ENCODE measurements around the gene TMA7B.

TMA7B gene

DNA sequence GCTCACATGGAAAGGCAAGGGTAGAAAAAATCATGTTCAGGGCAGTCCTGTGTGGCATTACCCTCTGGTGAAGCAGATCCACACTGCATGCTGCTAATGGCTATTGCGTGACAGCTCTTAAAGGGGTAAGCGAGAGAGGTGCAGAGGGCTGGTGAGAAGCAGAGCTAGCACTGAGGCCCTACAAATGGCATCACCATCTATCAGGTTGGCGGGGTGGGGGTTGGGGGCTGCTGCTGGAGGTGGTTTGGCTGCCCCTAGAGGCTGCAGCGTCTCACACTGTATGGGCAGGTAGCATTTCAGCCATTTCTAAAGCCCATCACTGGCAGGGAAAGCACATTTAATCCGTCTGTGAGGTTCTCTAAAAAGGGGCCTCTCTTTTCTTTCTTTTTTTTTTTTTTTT, 16.9 kb upstream of the TMA7B start:
- DNase-seq (ENCODE audit: low spot score), result no peak
- no peak for TF ChIP-seq CTCF (IDR thresholded peaks at IDR 0.05; ENCODE audit: borderline replicate concordance, control extremely low read depth, extremely low read depth, insufficient read depth, missing control alignments)
- in situ Hi-C loops (cut with MboI; ENCODE audit: low sequenced_read_pairs, unreplicated experiment), result loop anchor here (10.0 kb wide), 1 partner anchor 409 kb away; the partner anchor contains the start of gene RPS19BP1

- in situ Hi-C loops (cut with MboI; ENCODE audit: low sequenced_read_pairs, unreplicated experiment), result loop anchor here (10.0 kb wide), 1 partner anchor 409 kb away; the partner anchor contains the start of gene RPS19BP1
- no peak for DNase-seq (ENCODE audit: low spot score)
- no peak for TF ChIP-seq CTCF (IDR thresholded peaks at IDR 0.05; ENCODE audit: borderline replicate concordance, control extremely low read depth, extremely low read depth, insufficient read depth, missing control alignments)
These were observed 16.0 kb upstream of the TMA7B start for GRCh38 chr22:39943953-39944872.

DNA sequence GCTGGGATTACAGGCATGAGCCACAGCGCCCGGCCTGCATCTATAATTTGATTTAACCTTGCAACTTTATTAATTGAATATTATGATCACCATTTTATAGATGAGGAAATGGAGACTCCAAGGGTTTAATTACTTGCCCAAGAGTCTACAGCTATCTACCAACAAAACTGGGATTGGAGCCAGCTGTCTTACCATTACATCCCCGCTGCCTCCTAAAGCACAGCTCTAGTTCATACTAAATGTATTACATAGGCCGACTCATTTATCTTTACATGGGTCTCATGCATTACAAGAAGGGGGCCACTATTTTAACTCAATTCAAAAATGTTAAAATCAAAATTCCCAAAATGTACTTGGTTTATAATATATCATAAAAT, 14.1 kb upstream of the TMA7B start:
- in situ Hi-C loops (cut with MboI; ENCODE audit: low sequenced_read_pairs, unreplicated experiment), result loop anchor here (10.0 kb wide), 1 partner anchor 411 kb away; the partner anchor contains the start of gene RPS19BP1
- no peak for TF ChIP-seq CTCF (IDR thresholded peaks at IDR 0.05; ENCODE audit: borderline replicate concordance, control extremely low read depth, extremely low read depth, insufficient read depth, missing control alignments)

GRCh38 chr22:39946503-39947219, 13.5 kb upstream of the TMA7B start:
- DNase-seq (ENCODE audit: low spot score), result no peak

More for the DNA sequence above, 14.1 kb upstream of the TMA7B start:
- DNase-seq (ENCODE audit: low spot score), result no peak

DNA sequence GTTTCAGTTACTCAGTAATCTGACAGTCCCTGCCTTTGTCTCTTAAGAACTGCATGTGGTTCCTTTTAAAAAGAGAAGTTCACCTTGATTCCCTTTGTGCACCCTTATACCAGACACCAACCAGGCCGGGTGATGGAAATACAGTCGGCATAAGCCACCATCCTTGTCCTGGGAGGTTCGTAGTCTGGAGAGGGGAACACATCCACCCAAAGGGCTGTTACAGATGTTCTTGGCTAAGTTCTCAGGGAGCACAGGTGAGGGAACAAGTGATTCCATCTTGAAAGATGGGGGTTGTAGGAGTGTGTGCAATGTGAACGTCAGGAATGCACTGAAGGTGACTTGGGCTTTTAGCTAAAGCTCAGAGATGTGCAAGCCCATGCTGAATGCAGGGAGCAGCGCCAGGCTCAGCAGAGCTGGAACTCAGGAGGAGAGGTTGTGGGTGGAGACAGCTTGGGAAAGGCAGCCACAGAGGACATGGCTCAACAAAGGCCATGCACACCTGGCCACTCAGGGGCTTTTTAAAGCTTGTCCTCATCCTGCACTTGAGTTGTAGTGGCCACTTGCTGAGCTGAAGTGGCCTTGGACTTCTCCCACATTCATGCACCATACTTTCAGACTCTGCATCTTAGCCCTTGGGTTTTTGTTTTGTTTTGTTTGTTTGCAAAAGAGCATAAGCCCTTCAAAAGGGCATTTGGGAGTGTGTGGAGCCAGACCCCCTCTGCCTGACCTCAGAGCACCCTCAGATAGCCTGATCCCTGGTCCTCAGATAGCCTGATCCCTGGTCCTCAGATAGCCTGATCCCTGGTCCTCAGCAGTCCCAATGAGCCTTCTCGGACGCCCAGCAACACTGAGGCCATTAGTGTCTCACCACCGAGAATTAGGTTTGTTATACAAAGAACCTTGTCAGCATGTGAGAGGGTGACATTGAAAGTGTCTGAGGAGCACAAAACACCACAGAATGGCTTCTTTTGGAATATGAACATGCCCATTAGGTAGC, 12.7 kb upstream of the TMA7B start:
- in situ Hi-C loops (cut with MboI; ENCODE audit: low sequenced_read_pairs, unreplicated experiment), result loop anchor here (10.0 kb wide), 1 partner anchor 413 kb away; the partner anchor contains the start of gene RPS19BP1
- no peak for DNase-seq (ENCODE audit: low spot score)
- no peak for TF ChIP-seq CTCF (IDR thresholded peaks at IDR 0.05; ENCODE audit: borderline replicate concordance, control extremely low read depth, extremely low read depth, insufficient read depth, missing control alignments)

More at GRCh38 chr22:39946503-39947219, 13.5 kb upstream of the TMA7B start:
- in situ Hi-C loops (cut with MboI; ENCODE audit: low sequenced_read_pairs, unreplicated experiment), result loop anchor here (10.0 kb wide), 1 partner anchor 412 kb away; the partner anchor contains the start of gene RPS19BP1
- TF ChIP-seq CTCF (IDR thresholded peaks at IDR 0.05; ENCODE audit: borderline replicate concordance, control extremely low read depth, extremely low read depth, insufficient read depth, missing control alignments), result no peak
